Osteoblast (primary cell): ENCODE measurements around the gene PTPRD. TPM values are rescaled to one million over a fixed set of nuclear protein-coding genes. Genes with fewer than 3 reads are reported as not detected.

ENCODE experiments used
- DNase-seq: peaks from one replicate; pipeline ENCODE4 v3.0.0; 2011; ENCODE audit warnings: low spot score, mixed read lengths; ENCODE audit not compliant: insufficient read length; ENCODE audit errors: missing footprints
- H2AFZ ChIP-seq: 2 replicates; pipeline ENCODE4 v1.6.0; 2011; ENCODE audit warnings: mild to moderate bottlenecking, low read length
- H3K27ac ChIP-seq: 2 replicates; pipeline ENCODE4 v1.5.1; 2011; ENCODE audit warnings: mild to moderate bottlenecking, low read depth, low read length, moderate library complexity
- H3K27me3 ChIP-seq: 2 replicates; pipeline ENCODE4 v1.6.0; 2012; ENCODE audit warnings: mild to moderate bottlenecking, control low read depth, inconsistent platforms, low read length, moderate library complexity; ENCODE audit not compliant: insufficient read depth
- H3K36me3 ChIP-seq: 2 replicates; pipeline ENCODE4 v1.5.1; 2011; ENCODE audit warnings: mild to moderate bottlenecking, low read length, control low read depth, moderate library complexity; ENCODE audit not compliant: insufficient read depth
- H3K4me1 ChIP-seq: 2 replicates; pipeline ENCODE4 v1.5.1; 2011; ENCODE audit warnings: mild to moderate bottlenecking, low read length, control low read depth, moderate library complexity; ENCODE audit not compliant: insufficient read depth
- H3K4me2 ChIP-seq: 2 replicates; pipeline ENCODE4 v1.6.0; 2011; ENCODE audit warnings: mild to moderate bottlenecking, low read length; ENCODE audit not compliant: insufficient read depth
- H3K4me3 ChIP-seq: fragments of 200-600 bp; sonication (generic); 3 replicates; pipeline ENCODE4 v1.5.1; 2012; ENCODE audit warnings: mild to moderate bottlenecking, low read length, inconsistent platforms; ENCODE audit not compliant: insufficient read depth
- H3K79me2 ChIP-seq: 2 replicates; pipeline ENCODE4 v1.6.0; 2012; ENCODE audit warnings: mild to moderate bottlenecking, low read length, control low read depth, inconsistent platforms; ENCODE audit not compliant: insufficient read depth
- H3K9me3 ChIP-seq: 2 replicates; pipeline ENCODE4 v1.5.1; 2011; ENCODE audit warnings: low read depth, low read length, control low read depth
- H4K20me1 ChIP-seq: 2 replicates; pipeline ENCODE4 v1.6.0; 2012; ENCODE audit warnings: mild to moderate bottlenecking, low read length, control low read depth; ENCODE audit not compliant: insufficient read depth
- total RNA-seq: library from RNA; depleted of rRNA; stranded (reverse); fragments of >200 nt; gene quantifications from 2 replicates; pipeline ENCODE4 v1.2.3, GENCODE V29; 2012
- TF ChIP-seq, protein P1 (sequence below): IDR thresholded peaks from 2 replicates; pipeline ENCODE4 v1.5.1; 2011; ENCODE audit warnings: mild to moderate bottlenecking, low read depth, low read length, moderate library complexity; ENCODE audit errors: extremely low read depth

The PTPRD gene
- total RNA-seq, 1 donor = 23.9 TPM

DNA sequence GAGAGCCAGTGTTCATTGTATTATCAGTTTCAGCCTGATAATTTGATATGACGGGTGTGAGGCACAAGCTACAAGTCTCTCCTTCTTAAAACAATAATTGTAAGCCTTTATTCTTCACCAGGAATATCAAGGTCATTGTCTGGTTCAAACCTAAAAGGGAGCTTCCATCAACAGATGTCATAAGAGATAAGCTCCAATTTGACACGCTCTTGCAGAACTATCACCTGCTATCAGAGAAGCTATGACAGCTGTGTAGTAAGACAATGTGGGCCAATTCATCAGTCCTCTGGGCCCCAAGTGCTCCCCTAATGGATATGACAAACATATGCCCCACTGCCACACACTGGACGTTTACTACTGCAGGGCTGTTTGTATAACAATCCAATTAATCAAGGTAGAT lies 1803.1 kb downstream of the PTPRD start:
- no peaks in the 10 kb centered on the region for H3K9me3 ChIP-seq
- H3K27ac ChIP-seq = no peak overlapping the region
- H4K20me1 ChIP-seq = no peaks in the 10 kb centered on the region
- no peaks in the 10 kb centered on the region for H3K27me3 ChIP-seq
- no peak overlapping the region for H3K4me3 ChIP-seq
- no peaks in the 10 kb centered on the region for H3K4me1 ChIP-seq
- TF ChIP-seq, protein P1, sequence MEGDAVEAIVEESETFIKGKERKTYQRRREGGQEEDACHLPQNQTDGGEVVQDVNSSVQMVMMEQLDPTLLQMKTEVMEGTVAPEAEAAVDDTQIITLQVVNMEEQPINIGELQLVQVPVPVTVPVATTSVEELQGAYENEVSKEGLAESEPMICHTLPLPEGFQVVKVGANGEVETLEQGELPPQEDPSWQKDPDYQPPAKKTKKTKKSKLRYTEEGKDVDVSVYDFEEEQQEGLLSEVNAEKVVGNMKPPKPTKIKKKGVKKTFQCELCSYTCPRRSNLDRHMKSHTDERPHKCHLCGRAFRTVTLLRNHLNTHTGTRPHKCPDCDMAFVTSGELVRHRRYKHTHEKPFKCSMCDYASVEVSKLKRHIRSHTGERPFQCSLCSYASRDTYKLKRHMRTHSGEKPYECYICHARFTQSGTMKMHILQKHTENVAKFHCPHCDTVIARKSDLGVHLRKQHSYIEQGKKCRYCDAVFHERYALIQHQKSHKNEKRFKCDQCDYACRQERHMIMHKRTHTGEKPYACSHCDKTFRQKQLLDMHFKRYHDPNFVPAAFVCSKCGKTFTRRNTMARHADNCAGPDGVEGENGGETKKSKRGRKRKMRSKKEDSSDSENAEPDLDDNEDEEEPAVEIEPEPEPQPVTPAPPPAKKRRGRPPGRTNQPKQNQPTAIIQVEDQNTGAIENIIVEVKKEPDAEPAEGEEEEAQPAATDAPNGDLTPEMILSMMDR = no peak
- no peaks in the 10 kb centered on the region for H3K36me3 ChIP-seq
- no peak for DNase-seq
- no peaks in the 10 kb centered on the region for H3K79me2 ChIP-seq
- no peak overlapping the region for H3K4me2 ChIP-seq
- no peak overlapping the region for H2AFZ ChIP-seq

DNA sequence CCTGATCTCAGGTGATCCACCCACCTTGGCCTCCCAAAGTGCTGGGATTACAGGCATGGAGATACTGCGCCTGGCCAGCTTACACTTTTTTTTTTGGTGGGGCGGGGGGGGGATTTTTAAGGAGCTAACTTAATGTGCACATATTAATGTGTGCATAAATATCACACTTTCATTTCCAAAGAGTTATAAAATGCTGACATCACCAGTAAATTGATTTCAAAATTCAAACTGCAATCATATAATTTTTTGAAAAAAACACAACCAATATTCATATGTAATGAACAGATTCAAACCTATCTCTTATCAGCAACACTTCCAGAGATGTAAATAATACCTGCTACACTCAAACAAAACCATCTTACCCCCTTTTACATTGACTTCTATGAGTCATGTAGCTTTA lies 1806.7 kb downstream of the PTPRD start:
- Histone ChIP-seq H3K4me1 (no peaks in the 10 kb centered on the region), H3K27me3 (no peaks in the 10 kb centered on the region), H3K4me3 (no peak overlapping the region), H3K36me3 (no peaks in the 10 kb centered on the region), H3K4me2 (no peak overlapping the region), H2AFZ (no peak overlapping the region), H3K9me3 (no peaks in the 10 kb centered on the region), H3K79me2 (no peaks in the 10 kb centered on the region), H4K20me1 (no peaks in the 10 kb centered on the region), H3K27ac (no peak overlapping the region)
- TF ChIP-seq, protein P1 = no peak
- no peak for DNase-seq

DNA sequence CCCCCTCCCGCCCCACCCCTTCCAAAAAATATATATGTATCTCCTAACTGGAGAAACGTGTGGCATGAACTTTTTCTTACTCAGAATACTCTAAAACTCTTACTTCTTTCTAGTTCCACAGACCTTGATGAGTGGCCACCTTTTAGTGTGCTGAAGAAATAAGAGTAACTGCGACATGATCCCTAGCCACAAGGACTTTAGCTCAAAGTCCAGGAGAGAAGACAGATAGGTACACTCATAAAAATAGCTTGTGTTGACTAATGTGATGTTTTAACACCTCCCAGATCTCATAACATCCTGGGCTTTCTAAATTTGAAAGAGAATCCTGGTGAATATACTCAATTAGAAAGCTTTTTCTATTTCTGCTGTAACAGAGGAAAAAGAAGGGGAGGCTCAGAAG lies 1808.2 kb downstream of the PTPRD start:
- Histone ChIP-seq H3K4me3 (no peak overlapping the region), H3K9me3 (no peaks in the 10 kb centered on the region), H3K79me2 (no peaks in the 10 kb centered on the region), H2AFZ (no peak overlapping the region), H3K36me3 (no peaks in the 10 kb centered on the region), H3K27me3 (no peaks in the 10 kb centered on the region), H3K27ac (no peak overlapping the region), H4K20me1 (no peaks in the 10 kb centered on the region), H3K4me2 (no peak overlapping the region), H3K4me1 (no peaks in the 10 kb centered on the region)
- TF ChIP-seq, protein P1 = no peak
- DNase-seq = no peak

DNA sequence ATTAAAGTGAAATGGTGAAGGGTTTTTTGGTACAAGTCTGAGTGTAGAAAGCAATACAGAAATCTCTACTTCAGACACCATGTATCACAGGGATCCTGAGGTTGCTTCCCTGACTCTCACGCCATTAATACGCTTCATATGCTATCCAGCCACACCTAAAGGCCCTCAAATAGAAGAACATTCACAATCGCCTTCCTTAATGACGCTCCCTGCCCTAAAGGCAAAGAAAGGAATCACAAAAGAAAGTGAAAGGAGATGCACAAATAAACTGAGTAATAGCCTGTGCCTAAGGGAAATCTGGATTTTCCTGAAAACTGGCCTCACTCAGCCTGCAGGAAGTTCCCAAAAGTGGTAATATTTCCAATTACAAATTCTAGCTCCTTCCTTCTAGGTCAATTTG lies 1810.6 kb downstream of the PTPRD start:
- H4K20me1 ChIP-seq = no peaks in the 10 kb centered on the region
- no peaks in the 10 kb centered on the region for H3K79me2 ChIP-seq
- H3K9me3 ChIP-seq = no peaks in the 10 kb centered on the region
- H2AFZ ChIP-seq = peak overlapping the region; percentile 57
- H3K27me3 ChIP-seq = no peaks in the 10 kb centered on the region
- no peak overlapping the region for H3K4me3 ChIP-seq
- no peak for DNase-seq
- no peak overlapping the region for H3K4me2 ChIP-seq
- no peaks in the 10 kb centered on the region for H3K36me3 ChIP-seq
- no peak overlapping the region for H3K27ac ChIP-seq
- no peaks in the 10 kb centered on the region for H3K4me1 ChIP-seq
- TF ChIP-seq, protein P1 = no peak
